GM21367 (cell line): Measurements from ENCODE around the gene CAMSAP2.

Experiments used
- ATAC-seq: cut with Tn5 transposase; IDR thresholded peaks from one replicate; pipeline ENCODE4 v1.9.1; 2021; ENCODE audit not compliant: unreplicated experiment

CAMSAP2 gene, protein sequence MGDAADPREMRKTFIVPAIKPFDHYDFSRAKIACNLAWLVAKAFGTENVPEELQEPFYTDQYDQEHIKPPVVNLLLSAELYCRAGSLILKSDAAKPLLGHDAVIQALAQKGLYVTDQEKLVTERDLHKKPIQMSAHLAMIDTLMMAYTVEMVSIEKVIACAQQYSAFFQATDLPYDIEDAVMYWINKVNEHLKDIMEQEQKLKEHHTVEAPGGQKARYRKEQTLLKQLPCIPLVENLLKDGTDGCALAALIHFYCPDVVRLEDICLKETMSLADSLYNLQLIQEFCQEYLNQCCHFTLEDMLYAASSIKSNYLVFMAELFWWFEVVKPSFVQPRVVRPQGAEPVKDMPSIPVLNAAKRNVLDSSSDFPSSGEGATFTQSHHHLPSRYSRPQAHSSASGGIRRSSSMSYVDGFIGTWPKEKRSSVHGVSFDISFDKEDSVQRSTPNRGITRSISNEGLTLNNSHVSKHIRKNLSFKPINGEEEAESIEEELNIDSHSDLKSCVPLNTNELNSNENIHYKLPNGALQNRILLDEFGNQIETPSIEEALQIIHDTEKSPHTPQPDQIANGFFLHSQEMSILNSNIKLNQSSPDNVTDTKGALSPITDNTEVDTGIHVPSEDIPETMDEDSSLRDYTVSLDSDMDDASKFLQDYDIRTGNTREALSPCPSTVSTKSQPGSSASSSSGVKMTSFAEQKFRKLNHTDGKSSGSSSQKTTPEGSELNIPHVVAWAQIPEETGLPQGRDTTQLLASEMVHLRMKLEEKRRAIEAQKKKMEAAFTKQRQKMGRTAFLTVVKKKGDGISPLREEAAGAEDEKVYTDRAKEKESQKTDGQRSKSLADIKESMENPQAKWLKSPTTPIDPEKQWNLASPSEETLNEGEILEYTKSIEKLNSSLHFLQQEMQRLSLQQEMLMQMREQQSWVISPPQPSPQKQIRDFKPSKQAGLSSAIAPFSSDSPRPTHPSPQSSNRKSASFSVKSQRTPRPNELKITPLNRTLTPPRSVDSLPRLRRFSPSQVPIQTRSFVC (N-terminal part only)

DNA sequence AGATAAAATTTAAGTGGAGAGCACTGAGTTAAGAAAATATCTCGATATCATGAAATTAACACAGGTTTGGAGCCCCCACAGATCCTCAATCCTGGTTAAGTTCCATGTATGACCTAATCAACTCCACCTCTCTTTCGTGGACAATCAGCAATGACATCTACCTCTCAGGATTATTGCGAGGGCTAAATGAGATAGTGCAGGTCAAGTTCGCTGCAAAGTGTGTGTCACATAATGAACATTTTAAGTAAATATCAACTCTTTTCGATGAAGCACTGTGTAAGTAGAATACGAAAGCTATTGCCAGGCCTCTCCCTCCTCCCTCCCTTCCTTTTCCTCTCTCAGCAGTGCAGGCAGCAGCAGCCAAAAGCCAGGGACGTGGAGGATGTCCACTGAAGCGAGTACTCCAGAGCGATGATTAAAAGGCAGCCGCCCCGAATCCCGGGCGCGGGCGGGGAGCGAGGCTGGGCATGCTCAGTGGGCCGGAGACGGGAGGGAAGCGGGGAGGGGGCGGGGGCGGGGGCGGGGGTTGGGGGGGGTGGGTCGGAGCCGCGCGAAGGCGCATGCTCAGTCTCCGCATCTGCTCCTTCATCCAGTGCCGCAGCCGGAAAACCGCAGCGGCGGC is at the start of gene CAMSAP2:
Gene CAMSAP2, plus strand, starts transcription at position 567 of the 622 bp plus-strand sequence. CDS start 935 bp downstream, outside the sequence.
- ATAC-seq: peak; percentile 39

DNA sequence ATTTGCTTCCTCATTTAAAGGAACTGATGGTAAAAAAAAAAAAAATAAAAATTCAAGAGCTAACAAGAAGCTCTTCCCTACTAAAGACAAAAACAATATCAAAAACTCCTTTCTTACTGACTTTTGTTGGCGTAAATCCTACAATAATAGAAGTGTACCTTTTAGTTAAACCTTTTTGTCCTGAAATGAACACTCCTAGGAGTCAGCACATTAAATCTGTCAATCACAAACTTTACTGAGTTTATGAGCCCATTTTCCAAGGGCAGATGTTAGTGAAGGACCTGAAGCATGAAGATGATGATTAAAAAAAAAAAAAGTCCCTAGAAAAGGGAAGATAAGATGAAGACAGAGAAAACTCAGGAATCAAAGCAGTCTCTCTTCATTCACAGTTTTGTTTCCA is 46.4 kb upstream of the CAMSAP2 start:
- no peak for ATAC-seq

DNA sequence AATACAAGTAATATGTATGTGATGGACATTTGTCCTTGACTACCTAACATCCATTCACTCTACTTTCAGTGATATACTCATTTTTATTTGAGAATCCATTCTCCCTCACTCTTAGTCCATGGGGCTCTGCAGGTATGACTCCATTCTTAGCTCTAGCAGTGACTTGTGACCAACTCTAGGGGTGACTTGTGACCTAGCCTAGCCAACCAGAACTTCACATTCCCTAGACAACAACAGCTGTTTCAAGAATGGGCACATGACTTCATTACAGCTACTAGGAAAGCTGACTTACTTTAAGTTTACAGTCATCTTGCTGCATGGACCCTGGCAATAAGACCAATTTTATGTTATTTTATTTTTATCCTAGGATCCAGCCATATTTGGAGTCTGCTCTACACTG is 45.4 kb upstream of the CAMSAP2 start:
- ATAC-seq: no peak

DNA sequence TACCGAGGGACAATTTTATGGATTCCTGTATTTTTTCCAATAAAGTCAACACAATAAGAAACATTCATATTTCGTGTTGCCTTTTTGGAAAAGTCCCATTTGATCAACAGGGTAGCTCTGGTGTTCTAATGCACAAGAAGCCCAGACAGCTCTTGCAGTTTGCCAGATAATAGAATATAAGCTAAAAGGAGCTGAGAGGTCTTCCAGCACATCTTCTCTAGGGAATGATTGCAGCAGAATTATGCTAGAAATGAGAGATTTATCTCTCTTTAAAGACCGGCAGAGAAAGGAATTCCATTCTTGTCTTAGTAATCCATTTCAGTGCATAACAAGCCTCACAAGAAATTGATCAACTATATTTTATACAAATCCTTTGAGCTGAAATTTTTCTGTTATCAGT is 44.0 kb upstream of the CAMSAP2 start:
- no peak for ATAC-seq

DNA sequence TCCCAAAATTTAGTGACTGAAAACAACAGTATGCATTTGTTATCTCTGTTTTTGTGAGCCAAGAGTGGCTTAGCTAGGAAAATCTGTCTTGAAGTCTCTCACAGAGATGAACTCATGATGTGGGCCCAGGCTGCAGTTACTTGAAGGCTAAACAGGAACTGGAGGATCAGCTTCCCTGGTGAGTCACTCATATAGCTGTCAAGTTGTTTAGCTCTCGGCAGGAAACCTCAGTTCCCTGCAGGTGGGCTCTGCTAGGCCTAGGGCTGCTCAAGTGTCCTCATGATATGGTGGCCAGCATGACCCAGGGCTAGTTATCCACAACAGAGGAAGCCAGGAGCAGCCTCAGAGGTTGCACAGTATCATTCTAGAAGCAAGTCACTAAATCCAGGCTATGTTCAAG is 38.8 kb upstream of the CAMSAP2 start:
- no peak for ATAC-seq

DNA sequence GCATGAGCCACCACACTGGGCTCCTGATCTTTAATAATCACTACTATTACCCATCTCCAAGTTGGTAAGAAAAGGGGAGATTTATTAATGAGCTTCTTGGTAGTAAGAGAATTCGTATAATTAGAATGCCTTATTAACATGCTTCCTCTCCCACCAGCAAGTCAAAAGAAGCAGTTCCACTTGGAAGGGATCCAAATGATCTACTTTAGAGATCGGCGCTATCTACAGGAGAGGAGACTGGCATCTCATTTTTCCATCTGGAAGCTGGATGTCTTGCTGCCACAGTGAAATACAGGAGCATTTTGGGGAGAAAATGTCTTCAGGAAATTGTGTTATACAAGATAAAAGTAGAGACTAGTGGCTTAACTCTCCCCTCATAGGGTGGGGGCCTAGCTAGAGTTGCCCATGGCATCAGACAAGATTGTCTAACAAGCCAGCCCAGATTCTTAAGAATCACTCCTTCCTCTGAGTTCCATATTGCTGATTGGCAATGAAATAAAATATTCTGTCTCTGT is 33.6 kb upstream of the CAMSAP2 start:
- no peak for ATAC-seq

DNA sequence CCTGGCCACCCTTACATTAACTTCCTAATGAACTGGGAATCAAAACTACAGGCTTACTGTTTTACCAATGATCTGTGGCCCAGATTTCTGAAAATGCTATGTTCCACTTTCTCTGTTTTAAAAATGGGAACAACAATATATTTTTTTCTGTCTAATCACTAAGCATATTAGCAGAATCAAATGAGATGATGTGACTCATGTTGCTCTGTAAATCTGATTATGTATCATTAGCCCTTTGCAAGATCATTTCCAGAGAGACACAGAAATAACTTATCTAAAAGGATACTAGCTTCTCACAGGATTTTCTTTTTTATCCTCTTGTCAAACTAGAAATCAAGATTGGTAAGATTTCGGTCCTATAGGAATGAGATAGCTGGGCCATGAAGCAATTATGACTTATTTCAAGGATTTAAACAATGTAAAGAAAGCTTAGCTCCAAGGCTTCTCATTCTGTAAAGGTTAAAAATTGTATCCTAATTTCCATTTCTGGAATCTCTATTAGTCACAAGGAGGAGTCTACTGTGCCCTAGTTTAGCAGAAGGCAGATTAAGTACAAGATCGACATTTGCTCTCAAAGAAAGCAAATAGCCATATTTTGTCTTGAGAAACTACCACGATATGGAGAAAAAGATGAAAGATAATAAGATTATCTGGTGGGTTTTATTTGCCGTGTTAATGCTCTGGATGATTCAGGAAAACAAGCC is 32.4 kb upstream of the CAMSAP2 start:
- no peak for ATAC-seq

DNA sequence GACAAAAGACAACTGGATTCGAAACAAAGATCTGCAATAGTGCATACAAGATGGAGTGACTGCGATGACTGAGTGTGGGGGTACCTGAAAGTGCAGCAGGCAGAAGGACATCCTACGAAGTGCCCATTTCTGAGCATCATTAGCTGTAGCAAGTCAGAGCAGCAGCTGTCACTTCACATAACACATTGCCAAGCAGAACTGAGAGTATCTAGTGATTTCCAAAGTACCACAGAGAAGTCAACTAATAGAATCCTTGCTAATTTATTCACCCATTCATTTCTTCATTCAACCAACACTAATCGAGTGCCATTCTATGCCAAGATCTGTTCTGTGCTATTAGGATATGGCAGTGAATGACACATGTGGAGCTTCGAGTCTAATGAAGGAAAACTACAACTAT is 31.6 kb upstream of the CAMSAP2 start:
- no peak for ATAC-seq

DNA sequence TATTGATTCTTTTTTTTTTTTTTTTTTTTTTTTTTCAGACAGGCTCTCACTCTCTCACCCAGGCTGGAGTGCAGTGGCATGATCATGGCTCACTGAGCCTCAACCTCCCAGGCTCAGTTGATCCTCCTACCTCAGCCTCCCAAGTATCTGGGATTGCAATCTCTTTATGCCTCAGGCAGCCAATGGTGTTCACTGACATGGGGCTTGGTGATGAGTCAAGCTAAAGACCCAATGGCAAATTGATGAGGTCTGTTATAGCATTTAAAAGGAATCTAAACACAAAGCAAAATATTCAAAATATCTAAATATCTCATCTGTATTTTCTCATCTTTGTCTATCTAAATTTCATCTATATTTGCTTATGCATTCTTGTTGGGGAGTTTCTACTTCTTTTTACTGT is 30.5 kb upstream of the CAMSAP2 start:
- ATAC-seq: no peak

DNA sequence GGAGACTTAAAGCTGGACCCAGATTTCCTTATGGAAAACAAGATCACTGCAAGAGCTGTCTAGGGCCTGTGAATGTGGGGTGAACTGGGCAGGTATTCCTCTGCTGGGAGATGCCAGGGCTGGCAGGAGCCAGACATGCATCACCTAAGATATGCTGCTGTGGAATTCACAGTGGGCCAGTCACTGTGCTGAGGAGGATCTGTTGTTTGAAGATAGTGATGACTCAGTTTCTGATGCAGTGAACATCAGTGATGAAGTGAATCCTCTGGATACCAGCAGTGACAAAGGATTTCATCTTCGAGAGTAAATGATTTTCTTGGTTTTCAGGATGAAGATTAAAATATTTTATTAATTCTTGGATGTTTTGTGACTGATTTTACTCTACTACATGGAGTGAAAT is 29.9 kb upstream of the CAMSAP2 start:
- ATAC-seq: no peak

DNA sequence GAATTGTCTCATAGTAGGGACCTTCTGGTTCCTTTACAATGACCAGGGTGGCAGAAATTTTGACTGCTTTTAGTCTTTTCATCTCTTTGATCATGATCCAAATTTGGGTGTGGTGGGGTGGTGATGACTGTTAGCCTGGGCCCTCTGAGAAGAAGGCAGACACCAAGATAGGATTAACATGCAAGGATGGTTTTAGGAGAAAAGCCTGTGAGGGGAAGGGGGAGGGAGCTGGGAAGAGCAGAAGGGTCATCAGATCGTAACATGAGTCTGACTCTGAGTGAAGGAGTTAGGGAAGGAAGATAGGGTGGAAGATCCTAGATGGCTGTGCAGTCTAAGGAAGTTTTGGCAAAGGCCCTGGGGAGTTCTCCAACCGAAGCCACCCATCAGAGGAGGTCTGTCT is 28.5 kb upstream of the CAMSAP2 start:
- ATAC-seq: no peak

DNA sequence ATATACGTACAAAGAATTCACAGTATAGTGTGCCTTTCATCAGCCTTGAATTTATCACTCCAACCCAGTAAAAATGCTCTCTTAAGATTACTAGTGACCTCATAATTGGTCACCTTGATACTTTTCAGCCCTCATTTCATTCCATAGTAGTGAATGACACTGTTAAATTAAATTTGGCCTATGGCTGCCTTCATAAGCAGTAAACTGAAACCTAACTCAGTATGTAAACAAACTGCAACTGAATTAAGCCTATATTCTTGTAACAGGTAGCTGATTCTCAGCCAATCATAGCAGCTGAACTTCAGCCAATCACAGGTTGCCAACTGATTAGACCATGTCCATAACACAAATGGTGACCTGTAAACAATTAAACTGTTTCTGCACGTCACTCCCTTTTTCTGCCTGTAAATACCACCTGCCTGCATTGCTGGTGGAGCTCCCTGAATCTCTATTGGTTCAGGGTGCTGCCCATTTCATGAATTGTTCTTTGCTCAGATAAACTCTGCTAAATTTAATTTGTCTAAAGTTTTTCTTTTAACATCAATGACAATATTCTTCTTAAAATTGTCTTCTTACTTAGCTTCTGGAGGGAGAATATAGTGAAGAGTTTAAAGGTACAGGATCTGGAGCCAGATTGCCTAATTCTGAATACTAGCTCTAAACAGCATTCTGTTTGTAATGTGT is 24.0 kb upstream of the CAMSAP2 start:
- no peak for ATAC-seq

DNA sequence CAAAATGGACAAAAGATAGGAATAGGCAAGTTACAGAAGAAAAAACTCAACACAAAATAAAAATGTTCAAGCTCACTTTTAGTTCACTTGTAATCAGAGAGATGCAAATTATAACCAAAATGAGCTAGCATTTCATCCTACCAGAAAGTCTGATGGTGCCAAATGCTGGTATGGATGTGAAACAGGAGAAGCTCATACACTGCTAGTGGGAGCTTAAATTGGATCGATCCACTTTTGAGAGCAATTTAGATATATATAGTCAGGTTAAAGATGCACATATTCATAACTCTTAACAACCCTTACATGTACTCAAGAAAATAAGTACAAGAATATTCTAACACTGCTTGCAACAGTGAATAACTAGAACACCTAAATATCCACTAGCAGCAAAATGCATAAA is 18.5 kb upstream of the CAMSAP2 start:
- ATAC-seq: no peak

DNA sequence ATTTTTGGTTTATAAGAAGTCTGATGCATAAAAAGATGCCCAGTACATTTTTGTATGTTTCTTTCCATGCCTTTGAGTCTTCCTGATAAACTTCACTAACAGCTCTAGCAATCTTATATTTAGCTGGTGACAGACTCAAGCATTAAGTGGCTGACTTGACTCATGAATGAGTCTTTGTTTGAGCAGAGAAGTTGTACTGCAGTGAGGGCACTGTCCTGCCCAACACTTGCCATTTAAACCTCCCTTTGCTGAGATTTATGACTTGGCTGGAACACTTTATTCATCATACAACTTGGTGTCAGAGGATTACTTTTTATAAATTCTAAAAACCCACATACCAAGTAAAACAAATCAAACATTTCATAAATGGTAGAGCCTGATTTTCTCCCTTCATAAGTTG is 14.6 kb upstream of the CAMSAP2 start:
- no peak for ATAC-seq

DNA sequence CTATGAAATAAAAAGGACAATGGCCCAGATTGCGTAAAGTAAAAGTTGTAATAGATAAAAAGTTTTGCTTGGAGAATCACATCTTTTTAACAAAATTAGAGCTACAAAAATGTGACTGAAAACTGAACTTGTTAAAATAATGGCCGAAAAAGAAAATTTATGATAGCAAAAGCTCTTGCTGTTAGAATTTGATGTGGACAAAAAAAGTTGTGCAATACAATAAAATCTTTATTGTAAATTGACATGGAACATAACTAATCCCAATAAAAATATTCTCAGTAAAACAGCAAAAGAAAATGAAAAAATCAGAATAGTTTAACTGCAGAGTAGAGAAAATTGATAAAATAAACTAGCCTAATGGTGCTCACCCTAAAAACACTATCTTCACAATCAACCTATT is 11.4 kb upstream of the CAMSAP2 start:
- no peak for ATAC-seq

DNA sequence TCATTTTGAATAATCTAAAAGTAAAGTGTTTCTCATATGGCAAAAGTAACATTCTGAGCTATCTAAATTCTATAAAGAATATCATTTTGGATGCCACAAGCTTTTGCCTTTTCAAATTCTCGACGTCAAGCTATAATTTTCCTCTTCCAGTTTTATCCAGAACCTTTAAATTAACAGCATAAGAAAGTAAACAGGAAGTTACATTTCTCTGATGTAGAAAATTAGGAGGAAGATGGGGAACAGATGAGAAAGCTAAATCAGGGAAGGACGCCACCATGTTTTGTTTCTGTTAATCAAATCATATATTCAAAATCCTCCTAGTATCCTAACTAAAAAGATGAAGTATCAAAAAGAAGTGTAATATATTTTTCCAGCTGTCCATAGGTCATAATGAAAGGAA is 8.8 kb upstream of the CAMSAP2 start:
- no peak for ATAC-seq

DNA sequence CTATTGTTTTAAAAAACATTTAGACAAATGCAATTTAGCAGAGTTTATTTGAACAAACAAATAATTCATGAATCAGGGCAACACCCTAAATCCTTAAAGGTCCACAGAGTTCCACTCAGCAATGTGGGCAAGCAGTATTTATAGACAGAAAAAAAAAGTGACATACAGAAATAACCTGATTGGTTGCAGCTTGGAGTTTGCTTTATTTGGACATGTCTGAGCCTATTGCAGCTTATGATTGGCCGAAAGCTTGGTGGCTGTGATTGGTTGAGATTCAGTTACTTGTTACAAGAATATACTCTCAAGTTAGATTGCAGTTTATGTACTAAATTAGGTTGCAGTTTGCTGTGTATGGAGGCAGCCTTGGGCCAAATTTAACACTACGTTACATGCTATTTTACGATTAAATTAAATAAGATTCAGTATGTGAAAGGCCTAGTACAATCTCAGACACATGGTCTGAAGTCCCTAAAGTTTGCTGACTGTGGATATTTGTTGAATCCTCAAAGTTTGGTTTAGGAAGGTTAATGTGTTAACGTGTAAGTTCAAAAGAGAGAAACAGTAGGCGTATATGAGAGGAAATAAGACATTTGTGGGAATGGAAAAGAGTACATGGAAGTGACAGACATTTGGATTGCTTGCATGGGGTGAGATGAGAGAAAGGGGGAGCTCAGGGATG is 6.9 kb upstream of the CAMSAP2 start:
- ATAC-seq: no peak

DNA sequence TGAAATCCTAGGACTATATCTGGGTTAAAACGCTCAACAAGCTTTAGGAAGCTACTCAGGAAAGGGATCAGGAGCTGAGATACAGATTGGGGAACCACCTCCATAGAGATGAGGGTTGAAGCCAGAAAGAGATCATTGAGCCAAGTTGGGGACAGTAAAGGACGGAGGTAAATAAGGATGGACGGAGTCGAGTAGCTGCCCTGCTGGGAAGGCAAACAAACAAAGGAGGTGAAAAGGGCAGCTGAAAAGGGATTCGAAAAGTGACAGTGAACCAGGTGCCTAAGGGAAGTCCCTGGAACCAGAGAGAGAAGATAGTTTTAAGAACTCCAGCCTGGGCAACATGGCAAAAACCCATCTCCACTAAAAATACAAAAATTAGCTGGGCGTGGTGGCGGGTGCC is 6.3 kb upstream of the CAMSAP2 start:
- ATAC-seq: no peak

DNA sequence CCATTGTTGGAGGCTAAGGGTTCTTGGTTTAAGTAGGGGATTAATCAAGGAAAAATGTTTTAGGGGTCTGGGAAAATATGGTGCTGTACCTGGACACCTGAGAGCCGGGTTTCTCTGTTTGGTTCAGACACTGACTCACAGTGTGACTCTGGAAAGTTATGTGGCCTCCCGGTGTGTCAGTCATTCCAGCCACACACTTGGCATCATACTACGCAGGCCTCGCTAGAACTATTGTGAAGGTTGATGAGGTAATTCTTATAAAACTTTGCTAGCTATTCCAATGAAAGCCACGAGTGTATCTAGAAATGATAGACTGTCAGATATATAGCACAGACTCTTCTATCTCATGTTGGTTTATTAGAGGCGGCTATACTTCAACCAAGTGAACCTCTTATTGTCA is 4.8 kb upstream of the CAMSAP2 start:
- no peak for ATAC-seq
